ENCODE measurements around the gene UBE2D2.

The UBE2D2 gene

DNA sequence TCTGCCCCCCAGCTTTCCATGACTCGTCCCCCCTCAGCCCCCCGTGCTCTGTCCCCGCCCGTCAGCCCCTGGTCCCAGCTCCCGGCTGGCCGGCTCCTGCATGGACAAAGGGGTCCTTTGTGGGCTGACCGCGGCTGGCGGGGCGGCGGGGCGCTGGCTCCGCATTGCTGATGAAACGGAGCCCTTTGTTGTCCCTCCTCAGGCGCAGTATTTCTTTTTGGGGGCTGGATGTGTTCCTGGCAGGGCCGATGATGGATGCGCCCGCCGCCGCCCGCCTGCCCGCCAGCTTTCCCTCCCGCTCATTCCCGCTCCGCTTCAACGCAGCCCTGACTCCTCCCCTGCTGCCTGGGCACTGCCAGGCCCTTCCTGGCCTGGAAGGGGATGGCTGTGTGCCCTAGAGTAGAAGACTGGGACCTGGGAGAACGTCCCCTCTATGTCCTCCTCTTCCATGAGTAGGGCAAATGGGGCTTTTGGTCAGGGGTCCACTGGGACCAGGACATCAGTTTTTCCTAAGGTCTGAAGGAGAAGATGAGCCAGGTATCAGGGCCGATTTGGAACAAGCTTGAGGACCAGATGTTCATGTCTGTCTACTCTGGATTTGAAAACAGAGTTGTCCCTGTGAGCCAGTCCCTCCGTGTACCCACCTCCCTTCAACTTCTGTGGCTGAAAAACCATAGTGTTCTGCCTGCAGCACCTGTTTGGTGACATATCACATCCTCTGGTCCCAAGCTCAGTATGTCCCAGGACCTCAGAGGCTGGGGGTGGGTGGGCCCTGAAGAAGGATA lies 116.0 kb downstream of the UBE2D2 start:
- Histone ChIP-seq H3K9ac (ENCODE audit: low read length) (no peak overlapping the region), H4K20me1 (ENCODE audit: insufficient read depth, low read length) (peaks cover 66% of the 10 kb centered on the region)
- TF ChIP-seq, protein P1, sequence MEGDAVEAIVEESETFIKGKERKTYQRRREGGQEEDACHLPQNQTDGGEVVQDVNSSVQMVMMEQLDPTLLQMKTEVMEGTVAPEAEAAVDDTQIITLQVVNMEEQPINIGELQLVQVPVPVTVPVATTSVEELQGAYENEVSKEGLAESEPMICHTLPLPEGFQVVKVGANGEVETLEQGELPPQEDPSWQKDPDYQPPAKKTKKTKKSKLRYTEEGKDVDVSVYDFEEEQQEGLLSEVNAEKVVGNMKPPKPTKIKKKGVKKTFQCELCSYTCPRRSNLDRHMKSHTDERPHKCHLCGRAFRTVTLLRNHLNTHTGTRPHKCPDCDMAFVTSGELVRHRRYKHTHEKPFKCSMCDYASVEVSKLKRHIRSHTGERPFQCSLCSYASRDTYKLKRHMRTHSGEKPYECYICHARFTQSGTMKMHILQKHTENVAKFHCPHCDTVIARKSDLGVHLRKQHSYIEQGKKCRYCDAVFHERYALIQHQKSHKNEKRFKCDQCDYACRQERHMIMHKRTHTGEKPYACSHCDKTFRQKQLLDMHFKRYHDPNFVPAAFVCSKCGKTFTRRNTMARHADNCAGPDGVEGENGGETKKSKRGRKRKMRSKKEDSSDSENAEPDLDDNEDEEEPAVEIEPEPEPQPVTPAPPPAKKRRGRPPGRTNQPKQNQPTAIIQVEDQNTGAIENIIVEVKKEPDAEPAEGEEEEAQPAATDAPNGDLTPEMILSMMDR (IDR thresholded peaks at IDR 0.05; ENCODE audit: low read depth, low read length), result no peak

More for the DNA sequence above, 116.0 kb downstream of the UBE2D2 start:
- H2AFZ ChIP-seq (ENCODE audit: low read depth, low read length), result no peak overlapping the region
- H3K27me3 ChIP-seq (ENCODE audit: low read depth, low read length), result no peaks in the 10 kb centered on the region
- peaks cover 49% of the 10 kb centered on the region for H3K79me2 ChIP-seq (ENCODE audit: low read length)
- H3K4me2 ChIP-seq (ENCODE audit: low read length), result no peak overlapping the region
- H3K4me1 ChIP-seq (ENCODE audit: low read length), result peaks cover 9% of the 10 kb centered on the region; the same call in 1 of the 2 replicates
- H3K36me3 ChIP-seq (replicated peaks; ENCODE audit: low read depth, low read length), result peaks cover 5% of the 10 kb centered on the region
- H3K4me3 ChIP-seq (ENCODE audit: low read length), result no peak overlapping the region
- no peak overlapping the region for H3K27ac ChIP-seq (ENCODE audit: low read length)
- no peaks in the 10 kb centered on the region for H3K9me3 ChIP-seq (ENCODE audit: insufficient read depth, low read length)

Measured in OCI-LY3 (cell line).